Activated CD4-positive, alpha-beta T cell treated with anti-CD3 and anti-CD28 coated beads for 4 hours (primary cell): ENCODE data around the gene RPUSD4.

Source experiments
- DNase-seq, 2 donors: peaks; one replicate each; pipeline ENCODE4 v3.0.0-alpha.2; 2020

RPUSD4 gene

DNA sequence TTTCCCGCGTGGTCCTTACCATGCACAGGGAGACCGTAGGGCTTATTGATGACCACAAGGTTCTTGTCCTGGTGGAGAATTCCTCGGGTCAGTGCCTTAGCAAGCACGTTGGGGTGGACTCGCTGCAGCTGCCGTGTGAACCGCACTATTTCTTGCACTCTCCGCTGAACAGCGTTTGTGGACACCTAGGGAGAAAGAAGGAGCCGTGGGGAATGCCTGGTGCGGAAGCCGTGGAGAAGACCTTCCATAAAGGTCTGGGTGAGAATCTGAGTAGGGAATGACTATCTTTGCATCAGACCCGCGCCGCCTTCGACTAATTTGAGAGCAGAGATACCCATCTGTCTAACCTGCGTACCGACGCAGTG, 597 bp downstream of the RPUSD4 start:
- no peak for DNase-seq

- DNase-seq, result no peak
These were observed 3.6 kb downstream of the RPUSD4 start for GRCh38 chr11:126207896-126208295.

- DNase-seq, result no peak
These were observed 6.1 kb downstream of the RPUSD4 start for GRCh38 chr11:126205359-126205758.

GRCh38 chr11:126202646-126203359, 8.6 kb downstream of the RPUSD4 start:
- DNase-seq, result no peak

- no peak for DNase-seq
These were observed 12.8 kb downstream of the RPUSD4 start for GRCh38 chr11:126198648-126199047.

DNA sequence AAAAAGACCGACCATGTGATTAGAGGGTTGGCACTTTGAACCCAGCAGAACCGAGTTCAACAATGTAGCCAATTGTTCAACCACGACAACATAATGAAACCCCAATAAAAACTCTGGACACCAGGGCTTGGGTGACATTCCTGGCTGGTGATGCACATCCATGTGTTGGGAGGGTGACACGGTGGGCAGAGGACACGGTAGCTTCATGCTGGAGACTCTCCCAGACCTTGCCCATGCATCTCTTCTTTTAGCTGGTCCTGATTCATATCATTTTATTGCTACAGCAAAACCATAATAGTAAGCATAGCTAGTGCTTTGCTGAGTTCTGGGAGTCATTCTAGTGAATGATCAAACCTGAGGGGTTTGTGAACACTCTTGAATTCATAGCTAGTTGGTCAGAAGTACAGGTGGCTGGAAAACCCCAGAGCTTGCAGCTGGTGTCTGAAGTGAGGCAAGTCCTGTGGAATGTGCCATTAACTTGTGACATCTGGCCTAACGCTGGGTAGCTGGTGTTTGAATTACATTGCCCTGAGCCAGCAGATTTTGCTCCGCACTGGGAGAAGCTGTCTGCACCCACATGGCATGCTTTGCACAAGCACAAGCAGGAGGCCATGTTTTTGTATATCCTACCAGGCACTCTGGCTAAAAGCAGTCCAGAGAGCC, 14.0 kb downstream of the RPUSD4 start:
- no peak for DNase-seq

GRCh38 chr11:126195119-126195518, 16.3 kb downstream of the RPUSD4 start:
- DNase-seq, result no peak

DNA sequence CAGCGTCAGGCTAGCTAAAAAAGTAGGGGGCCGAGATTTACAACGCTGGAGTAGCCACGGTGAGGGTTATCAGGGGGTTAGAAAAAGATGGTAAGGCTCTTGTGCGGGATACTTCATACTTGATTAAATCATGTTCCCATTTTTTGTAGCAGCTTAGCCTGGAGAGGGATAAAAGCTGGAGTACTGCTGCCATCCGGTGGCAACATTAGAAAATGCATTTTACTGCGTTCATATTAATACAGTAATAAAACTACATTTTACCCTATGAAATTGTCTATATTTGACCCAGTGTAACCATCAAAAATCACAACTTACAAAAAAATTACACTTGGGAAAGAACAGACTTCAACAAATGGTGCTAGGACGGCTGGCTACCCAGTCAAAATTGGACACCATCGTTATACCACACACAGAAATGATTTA, 17.3 kb downstream of the RPUSD4 start:
- DNase-seq, result peak in 1 of 2 donors; percentile 21

- no peak for DNase-seq
These were observed 18.4 kb downstream of the RPUSD4 start for GRCh38 chr11:126193038-126193478.

GRCh38 chr11:126192361-126192760, 19.1 kb downstream of the RPUSD4 start:
- DNase-seq, result no peak

DNA sequence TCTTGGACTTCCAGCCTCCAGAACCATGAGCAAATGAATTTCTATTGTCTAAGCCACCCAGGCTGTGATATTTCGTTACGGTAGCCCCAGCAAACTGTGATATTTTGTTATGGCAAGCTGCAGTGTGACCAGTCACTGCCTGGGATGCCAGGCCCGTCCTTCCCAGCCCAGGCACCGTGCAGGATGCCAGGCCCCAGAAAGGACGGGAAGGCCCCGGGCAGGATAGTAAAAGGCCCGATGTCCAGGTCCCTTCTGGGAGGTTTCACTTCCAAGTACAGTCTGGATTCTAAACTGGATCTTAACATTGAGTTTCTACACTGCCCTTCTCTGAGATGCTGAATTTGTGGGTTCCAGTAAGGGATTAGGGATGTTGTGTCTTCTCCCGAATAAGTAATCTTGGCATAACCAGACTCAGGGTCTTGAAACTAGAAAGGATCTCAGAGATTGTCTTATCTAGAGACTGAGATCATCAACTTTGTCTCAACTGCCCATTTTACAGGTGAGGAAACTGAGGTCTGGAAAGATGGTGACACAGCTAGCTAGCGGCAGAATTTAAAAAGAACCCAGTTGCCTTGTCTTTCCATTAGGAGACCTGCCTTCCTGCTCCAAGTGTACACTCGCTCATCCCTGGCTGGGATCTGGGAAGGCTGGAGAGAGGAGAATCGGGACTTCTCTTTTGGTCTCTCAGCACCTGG, 19.9 kb downstream of the RPUSD4 start:
- no peak for DNase-seq

DNA sequence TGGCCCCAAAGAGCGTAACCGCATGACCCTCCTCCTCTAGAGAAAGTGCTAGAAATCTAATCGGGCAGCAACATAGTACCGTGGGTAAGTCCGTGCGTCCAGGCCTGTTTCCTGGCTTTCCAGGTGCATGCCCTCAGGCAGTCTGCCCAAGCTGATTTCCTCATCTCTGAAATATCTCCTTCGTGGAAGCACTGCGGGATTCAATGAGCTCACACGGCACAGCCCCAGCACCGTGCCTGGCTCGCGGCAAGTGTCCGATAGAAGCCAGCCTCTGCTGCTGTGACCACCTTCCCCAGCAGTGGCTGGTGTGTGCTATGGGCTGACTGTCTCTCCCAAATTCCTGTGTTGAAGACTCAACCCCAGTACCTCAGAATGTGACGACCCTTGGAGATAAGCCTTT, 20.7 kb downstream of the RPUSD4 start:
- DNase-seq, result no peak

GRCh38 chr11:126189109-126189929, 22.1 kb downstream of the RPUSD4 start:
- no peak for DNase-seq

DNA sequence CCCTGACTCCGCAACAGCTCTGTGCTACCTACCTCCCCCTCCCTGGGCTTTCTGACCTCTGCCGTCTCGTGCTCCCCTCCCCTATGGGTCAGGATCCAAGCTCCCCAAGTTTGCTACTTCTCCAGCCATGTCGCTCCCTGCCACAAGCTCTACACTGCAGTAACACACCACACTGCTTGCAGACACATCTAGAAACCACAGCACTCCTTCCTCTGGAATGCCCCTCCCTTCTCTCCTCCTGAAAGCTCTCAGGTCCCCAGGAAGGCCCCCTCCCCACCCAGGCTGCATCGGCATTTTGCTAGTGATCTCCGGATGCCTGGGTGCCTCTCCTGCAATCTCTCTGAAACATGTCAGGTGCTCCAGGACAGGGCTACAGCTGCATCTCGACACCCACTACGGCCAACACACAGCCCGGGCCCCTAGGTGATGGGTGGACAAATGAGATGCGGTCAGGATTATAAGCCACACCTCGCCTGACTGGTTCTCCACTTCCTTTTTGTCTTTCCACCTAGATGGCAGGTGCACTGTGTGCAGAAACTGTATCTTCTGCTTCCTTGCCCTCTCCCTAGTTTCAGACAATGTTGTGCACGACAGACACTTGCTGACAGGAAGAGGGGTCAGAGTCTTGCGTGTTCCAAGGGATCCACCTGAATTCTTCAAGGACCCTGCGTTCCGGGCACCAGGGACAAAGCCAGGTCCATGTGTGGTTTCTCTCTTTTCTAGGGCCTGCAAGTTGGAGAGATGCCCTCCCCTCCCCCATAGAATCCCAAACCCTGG, 22.9 kb downstream of the RPUSD4 start:
- no peak for DNase-seq

- no peak for DNase-seq
These were observed 24.5 kb downstream of the RPUSD4 start for GRCh38 chr11:126186708-126187529.

GRCh38 chr11:126186025-126186698, 25.3 kb downstream of the RPUSD4 start:
- no peak for DNase-seq

DNA sequence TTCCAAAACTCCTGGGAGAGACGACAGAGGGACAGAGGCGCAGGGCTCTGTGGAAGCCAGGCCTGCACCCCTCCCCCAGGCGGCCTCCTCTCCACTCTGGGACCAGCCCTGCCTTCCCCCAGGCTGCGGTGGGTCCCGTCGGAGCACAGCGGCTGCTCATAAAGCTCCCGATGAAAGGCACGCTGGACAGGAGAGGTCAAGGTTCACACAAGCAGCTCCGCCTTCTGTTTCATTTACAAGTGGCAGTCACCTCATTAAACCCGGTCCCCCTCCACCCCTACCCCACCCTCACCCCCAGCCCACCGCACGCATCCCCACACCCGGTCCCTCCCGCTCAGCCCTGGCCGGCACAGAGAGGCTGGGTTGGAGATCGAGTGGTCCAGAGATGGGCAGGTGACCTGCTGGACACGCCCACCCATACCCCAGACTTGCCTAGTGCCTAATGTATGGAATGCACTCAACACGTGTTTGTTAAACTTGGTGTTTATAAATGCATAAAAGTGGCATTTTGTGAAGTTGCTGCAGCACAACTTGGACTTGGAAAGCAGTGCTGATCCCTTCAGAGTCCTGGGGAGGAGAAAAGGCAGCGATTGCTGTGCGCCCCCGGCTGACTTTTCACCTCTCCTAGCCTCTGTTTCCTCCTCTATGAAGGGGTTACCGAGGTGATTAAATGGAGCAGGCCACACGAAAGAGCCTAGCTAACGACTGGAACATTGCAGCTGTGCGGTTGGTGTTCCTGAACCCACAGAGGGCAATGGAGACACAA, 26.0 kb downstream of the RPUSD4 start:
- no peak for DNase-seq

GRCh38 chr11:126182787-126183445, 28.5 kb downstream of the RPUSD4 start:
- no peak for DNase-seq

- DNase-seq, result no peak
These were observed 29.3 kb downstream of the RPUSD4 start for GRCh38 chr11:126181939-126182730.
